IPS-18c (cell line): ENCODE results near the gene SAMD10.
"Not testable (repeated sequence)": the region's sequence is repeated elsewhere in the genome, so short reads cannot be mapped to it uniquely, and the experiment has no call there.

Source experiments
- H3K4me3 ChIP-seq: 2 replicates; pipeline ENCODE4 v1.7.0; 2013; ENCODE audit warnings: low read depth, mild to moderate bottlenecking, low read length, moderate library complexity; ENCODE audit not compliant: insufficient read depth
- H3K9me3 ChIP-seq: one replicate; pipeline ENCODE4 v1.6.1; 2013; ENCODE audit warnings: mild to moderate bottlenecking, low read length, moderate library complexity; ENCODE audit not compliant: control insufficient read depth, insufficient read depth

Gene SAMD10

DNA sequence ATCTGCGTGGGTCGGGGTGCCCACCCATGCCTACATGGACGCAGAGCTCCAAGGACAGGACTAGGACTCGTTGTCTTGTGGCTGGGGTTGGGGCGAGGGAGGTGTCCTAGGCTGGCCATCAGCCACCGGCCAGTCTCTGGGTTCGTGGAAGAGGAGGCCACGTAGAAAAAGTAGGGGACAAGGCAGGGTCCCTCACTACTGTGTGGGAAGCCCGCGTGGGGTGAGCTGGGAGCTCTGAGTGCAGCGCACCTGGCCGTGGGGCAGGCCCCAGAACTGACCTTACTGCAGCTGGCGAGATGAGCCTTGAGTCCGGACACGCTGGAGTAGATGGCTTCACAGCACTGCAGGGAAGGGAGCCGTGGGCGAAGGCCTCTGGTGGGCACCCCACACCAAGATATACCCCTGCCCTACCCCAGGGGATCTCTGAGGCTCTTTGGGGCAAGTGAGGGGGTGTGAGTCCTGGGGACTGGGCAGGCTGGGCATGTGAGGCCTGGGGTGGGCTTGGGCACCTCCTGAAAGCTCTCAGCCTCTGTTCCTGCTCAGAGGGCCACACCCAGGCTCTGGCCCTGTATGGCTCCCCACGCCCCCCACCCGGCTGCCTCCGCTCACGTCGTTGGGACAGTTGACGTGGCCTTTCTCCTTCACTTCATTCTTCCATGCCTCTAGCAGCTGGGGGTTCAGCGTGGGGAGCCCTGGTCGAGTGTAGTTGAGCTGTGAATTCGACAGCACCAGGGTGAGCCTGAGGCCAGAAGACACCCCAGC is 17.6 kb downstream of the SAMD10 start:
- H3K9me3 ChIP-seq: peaks cover 7% of the 10 kb centered on the region
- no peak overlapping the region for H3K4me3 ChIP-seq

DNA sequence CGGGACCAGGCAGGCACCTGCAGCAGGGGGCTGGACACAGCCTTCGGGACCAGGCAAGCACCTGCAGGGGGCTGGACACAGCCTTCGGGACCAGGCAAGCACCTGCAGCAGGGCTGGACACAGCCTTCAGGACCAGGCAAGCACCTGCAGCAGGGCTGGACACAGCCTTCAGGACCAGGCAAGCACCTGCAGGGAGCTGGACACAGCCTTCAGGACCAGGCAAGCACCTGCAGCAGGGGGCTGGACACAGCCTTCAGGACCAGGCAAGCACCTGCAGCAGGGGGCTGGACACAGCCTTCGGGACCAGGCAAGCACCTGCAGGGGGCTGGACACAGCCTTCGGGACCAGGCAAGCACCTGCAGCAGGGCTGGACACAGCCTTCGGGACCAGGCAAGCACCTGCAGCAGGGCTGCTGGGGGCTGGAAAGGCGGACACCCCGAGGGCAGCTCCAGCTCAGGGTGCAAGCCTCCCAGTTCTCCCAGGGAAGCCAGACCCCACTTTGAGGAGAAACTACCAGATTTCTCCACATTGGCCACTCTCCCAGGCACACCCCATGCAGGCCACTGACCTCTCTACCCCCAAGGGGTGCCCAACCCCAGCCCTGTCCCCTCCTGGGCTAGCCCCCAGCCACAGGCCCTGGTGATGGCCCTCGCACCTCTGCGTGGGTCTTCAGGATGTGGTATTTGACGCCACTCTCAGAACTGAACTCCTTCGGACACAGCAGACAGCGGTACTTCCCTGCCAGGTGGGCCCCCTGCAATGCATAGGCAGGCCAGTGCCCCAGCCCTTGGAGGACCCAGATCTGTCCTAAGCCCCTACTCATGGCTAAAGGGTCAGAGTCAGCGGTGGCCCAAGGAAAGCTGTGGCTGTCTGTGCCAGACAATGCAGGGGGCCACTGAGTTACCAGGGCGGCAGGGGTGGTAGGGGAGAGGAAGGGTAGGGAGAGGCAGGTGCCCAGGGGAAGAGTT is 18.5 kb downstream of the SAMD10 start:
- H3K4me3 ChIP-seq, H3K9me3 ChIP-seq: not testable (repeated sequence)

DNA sequence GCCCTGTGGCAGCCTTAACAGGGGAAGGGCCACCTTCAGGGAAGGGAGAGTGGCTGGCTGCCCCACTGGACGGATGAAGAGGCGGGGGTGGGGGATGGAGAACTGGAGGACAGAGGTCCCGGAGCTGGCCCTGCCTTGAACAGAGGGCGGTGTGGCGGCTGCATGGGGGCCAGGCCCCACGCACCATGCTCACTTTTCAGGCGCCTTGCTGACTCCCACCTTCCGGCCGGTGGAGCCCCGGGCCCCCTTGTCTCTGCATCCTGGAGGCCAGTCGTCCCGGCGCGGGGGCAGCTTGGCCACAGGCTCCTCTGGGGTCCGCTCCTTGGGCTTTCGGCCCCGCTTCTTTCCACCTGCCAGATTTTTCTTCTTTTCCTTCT is 19.8 kb downstream of the SAMD10 start:
- H3K9me3 ChIP-seq: peaks cover 3% of the 10 kb centered on the region
- no peak overlapping the region for H3K4me3 ChIP-seq

DNA sequence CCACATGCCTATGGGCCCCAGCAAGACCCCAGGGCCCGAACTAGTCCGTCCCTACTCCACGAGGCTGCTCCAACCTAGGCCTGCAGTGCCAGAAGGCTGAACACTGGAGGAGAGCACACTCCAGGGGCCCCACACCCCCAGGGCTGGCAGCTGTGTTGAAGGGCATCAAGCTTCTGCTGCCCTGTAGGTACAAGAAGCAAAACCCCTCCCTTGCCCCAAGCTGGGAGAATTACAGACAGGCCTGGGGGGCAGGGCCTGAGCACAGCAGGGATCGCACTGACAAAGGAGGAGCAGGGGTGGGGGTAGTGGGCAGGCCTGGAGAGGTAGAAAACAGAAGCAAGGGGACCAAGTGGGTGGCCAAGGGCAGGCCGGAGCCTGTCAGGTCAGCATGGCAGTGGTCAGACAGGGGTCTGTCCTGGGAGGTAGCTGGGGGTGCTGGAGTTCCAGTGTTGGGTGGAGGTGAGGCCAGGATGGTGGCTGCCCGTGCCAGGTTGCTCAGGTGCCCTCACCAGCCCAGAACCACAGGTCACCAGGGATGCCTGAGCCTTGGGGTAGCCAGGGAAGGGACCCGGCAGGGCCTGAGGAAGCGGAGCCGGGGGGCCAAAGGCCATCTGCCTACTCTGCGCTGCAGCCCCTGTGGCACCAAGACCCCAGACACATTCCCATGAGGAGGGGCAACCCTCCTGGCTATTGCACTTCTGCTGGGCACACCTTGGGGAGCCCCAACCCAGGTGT is 20.3 kb downstream of the SAMD10 start:
- Histone ChIP-seq H3K4me3 (no peak overlapping the region), H3K9me3 (peaks cover 2% of the 10 kb centered on the region)

DNA sequence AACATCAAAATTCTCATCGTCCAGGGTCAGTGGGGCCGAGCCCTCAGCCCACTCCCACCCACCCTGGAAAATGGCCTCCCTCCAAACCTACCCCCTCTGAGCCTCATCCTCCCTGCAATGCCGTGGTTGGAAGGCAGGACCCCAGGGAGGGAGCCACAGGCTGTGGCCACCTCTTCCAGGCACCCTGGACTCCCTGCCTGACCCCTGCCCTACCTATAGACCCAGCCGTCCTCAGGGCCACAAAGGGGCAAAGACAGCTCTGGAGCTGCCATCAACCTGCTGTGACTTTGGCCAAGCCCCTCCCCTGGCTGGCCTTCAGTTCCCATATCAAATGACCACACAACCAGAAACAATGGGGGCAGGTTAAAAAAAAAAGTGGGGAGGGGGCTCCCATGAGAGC is 21.0 kb downstream of the SAMD10 start:
- Histone ChIP-seq H3K9me3 (no peaks in the 10 kb centered on the region), H3K4me3 (peak overlapping the region; percentile 15; the same call in 1 of the 2 replicates)

DNA sequence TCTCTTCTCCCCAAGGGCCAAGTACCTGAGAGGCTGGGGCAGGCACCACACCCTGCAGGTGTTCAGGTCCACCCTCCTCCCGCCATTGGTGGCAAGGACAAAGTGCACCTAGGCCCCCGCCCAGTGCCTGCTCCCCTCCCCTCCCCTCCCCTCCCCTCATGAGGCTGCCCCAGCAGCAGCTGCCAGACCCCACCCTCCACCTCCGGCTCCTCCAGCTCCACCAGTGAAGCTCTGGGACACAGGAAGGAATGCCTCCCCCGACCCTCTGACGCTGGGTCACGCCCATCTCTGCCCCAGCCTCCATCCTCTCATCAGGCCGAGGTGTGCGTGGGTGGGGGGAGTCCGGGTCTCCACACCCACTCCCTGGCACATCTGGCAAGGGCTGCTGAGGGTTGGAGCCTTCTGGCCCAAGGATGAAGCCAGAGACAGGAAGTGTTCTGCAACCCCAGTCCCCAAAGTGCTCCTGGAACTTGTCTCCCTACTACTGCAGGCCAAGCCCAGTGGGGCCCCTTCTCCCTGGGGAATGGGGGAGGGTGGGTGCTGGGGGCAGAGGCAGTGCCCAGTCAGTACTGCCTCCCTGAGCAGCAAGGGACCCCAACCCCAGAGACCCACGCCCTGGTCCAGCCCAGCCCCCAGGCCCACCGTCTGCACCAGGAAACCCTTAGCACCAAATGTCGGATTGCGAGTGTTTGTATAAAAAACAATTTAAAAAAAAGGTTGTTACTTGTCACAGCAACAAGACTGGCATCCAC is 21.6 kb downstream of the SAMD10 start:
- Histone ChIP-seq H3K4me3 (peak overlapping the region; percentile 65; the same call in 1 of the 2 replicates), H3K9me3 (no peaks in the 10 kb centered on the region)

DNA sequence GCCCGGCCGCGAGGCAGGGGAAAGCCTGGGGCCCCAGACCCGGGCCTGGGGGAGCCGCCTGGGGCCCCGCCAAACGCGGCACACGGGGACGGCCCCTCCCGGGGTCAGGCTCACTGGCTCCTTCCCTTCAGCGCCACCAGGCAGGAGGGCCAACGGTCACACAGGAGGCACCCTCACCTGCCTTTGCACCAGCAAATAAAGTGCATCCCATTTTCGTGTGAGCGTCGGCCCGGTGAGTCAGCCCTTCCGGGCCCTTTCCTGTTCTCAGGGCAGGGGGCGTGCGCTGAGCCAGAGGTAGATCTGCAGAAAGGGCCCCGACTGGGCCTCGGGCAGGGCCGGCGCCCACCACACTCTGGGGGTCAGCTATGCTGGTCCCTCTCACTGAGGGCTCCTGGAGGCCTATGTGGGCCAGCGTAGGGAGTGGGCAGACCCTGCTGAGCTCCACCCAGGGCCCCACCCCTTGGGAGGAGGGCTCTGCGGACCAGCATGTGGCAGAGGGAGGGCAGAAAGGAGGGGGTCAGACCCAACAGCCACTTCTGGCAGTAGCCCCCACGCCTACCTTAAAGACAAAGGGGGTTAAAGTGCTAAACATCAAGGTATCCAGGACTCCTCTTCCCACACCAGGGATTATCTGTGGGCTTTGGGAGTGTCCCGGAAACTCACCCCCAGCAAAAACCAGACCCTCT is 22.3 kb downstream of the SAMD10 start:
- Histone ChIP-seq H3K9me3 (no peaks in the 10 kb centered on the region), H3K4me3 (peak overlapping the region; percentile 65)

DNA sequence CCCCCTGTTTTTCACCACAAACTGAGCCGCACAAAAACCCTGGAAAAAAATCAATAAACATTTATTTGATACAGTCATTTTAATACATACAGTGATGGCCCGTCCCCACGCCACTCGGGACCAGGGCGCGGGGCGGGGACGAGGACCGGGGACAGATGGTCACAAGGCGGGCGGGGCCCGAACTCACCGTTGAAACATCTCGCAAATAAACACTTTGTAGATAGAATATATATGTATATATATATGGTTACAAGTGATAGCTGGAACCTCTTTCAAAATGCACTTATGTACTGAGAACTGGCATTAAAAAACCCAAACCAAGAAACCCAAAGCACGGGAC is 22.8 kb downstream of the SAMD10 start:
- no peaks in the 10 kb centered on the region for H3K9me3 ChIP-seq
- peak overlapping the region; percentile 65 for H3K4me3 ChIP-seq

DNA sequence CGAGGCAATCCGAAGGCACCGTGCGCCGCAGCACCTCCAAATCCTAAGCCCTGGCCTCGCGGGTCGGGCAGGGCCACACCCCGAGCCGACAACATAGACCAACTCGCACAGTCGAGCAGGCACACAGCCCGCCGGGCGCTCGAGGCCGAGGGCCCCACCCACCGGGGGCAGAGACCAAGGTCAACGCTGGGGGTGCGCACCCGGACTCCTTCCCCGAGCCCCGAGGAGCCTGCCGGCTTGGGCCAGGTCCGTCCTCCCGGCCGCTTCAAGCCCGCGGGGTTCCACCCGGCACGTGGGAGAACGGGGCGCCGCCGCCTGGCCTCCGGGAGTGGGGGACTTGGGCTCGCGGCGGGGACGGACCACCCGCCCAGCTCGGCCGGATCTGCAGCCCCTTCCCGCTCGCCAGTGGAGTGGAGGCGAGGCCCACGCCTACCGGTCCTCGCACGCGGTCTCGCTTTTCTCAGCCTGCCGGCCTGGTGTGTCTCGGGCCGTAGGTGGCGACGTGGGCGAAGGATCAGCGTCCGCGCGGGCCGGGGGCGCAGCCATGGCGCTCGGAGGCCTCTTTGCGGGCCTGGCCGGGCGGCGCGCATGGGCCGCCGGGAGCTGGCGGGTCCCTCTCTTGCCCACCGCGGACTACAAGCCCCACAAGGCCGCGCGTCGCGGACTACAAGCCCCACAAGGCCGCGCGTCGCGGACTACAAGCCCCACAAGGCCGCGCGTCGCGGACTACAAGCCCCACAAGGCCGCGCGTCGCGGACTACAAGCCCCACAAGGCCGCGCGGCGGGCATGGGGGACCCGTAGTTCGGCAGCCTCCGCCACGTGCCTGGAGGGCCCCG is 23.4 kb downstream of the SAMD10 start, which contains the start of gene UCKL1:
Gene UCKL1, minus strand, starts transcription at position 590 of the 837 bp plus-strand sequence. Its CDS starts 44 bp downstream, at position 546.
- peak within 1 kb of the TSS; percentile 94 for H3K4me3 ChIP-seq

DNA sequence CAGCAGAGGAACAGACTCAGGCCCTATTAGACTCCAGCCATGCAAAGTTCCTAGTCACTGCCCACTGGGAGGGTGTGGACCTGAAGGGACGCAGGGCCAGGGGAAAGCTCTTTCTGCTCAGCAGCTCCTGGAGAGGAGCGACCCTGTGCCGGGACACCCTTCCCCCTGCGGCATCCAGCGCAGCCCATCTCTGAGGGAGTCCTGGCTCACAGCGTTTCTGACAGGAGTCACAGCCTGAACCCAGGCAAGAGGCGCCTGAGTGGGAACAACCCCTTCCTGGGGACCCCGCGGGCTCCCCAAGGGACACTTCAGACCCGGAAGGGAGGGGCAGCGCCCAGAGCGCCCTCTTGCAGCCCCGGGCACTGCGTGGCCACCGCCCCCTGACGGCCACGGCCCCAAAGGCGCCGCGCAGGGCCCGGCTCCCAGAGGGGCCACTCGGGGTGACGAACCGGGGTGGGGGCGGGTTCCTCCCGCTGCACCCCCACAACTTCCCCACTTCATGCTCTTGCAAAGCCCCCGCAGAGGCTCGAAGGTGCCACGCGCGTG is 24.1 kb downstream of the SAMD10 start:
- peak overlapping the region; percentile 94 for H3K4me3 ChIP-seq
- no peaks in the 10 kb centered on the region for H3K9me3 ChIP-seq

More for the DNA sequence above, 23.4 kb downstream of the SAMD10 start, which contains the start of gene UCKL1:
- H3K9me3 ChIP-seq: no peaks in the 10 kb centered on the region

DNA sequence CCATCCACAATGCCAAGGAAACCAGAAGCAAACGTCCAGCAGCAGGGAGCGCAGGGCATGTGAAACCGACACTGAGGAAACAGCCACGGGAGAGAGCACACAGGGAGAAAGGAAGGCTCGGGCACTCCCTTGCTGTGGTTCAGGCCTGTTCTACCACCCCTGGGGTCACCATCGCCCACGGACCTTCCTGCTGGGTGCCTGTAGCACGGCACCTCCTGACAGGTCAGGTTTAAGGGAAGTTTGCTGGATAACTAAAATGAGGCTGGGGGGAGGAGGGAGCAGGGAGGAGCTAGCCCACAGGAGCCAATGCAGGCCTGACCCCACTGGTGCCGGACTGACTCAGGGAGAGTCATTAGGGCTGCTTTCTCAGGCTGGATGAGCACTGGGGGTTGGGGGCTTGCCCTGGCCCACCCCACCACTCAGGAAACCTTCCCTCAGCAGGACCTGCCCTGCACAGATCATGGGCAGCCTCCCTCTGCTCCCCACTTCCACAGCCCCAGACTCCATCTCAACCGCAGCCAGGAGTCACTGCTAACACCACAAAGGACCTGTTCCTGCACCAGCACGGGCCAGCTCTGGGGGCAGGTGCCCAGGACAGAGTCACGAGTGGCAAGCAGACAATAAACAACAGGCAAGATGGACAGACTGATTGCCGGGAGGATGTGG is 25.5 kb downstream of the SAMD10 start:
- Histone ChIP-seq H3K9me3 (no peaks in the 10 kb centered on the region), H3K4me3 (no peak overlapping the region; the same call in 1 of the 2 replicates)

DNA sequence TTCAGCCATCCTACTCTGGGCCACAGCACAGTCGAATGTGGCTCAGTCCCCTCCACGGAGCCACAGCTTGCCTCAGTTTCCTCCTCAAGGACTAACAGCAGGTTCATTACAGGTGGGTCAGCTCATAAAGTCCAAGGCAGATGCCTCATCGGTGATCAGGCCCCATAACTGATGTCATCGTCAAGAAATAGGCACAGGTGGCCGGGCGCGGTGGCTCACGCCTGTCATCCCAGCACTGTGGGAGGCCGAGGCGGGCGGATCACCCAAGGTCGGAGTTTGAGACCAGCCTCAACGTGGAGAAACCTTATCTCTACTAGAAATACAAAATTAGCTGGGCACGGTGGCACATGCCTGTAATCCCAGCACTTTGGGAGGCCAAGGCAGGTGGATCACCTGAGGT is 26.7 kb downstream of the SAMD10 start:
- no peak overlapping the region for H3K4me3 ChIP-seq
- no peaks in the 10 kb centered on the region for H3K9me3 ChIP-seq

DNA sequence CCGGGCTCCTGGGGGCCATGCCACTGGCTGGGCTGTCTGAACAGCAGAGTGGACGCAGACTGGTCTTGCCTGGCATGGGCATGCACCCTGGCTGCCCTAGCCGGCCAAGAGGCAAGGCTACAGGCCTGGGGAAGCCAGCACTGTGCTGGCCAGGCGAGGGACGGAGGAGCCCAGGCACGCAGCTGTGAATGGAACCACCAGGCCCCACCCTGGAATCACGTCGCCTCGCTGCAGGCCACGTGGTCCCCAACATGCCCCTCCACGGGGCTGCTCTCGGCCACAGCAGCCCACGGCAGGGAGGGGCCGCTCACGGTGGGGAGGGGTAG is 27.3 kb downstream of the SAMD10 start:
- no peak overlapping the region for H3K4me3 ChIP-seq
- no peaks in the 10 kb centered on the region for H3K9me3 ChIP-seq

DNA sequence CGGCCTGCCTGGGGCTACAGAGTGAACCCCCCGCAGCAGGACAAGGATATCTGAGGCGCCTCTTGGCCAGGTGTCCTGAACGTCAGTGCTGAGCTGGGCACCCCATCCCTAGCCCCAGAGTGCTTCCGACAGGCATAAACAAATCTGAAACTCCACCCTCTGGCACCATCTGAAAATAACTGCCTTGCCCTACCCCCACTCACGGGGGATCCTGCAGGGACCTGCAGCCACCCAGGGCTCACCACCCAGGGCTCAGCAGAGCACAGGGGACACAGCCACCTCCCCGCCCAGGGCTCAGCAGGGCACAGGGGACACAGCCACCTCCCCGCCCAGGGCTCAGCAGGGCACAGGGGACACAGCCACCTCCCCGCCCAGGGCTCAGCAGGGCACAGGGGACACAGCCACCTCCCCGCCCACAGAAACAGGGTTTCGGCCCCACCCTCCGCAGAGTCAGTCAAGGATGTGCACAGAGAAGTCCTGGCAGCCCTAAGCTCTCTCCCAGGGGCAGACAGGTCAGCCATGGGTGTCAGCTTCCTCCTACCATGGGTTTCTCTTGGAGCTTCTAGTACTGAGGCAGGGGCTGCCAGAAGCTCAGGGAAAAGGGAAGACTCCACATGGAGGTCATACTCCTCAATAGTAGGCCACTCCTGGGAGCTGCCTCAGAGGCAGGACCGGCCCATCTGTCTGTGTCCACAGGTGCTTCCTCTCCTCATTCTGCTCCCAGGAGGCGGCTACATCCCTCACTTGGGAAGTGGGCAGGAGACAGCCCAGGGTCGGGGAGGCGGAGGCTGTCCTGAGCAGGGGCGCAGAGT is 27.8 kb downstream of the SAMD10 start:
- Histone ChIP-seq H3K4me3 (no peak overlapping the region), H3K9me3 (no peaks in the 10 kb centered on the region)
